GM19193 (cell line): Measurements from ENCODE around the gene TNNI3.

Experiments used
- POLR2A ChIP-seq: IDR thresholded peaks from 4 replicates; pipeline ENCODE4 v1.6.1; 2011; ENCODE audit not compliant: insufficient read depth, insufficient read length; ENCODE audit errors: extremely low read depth

TNNI3 gene

GRCh38 chr19:55136399-55137102 lies 21.0 kb downstream of the TNNI3 start:
- TF ChIP-seq POLR2A = no peak

GRCh38 chr19:55134736-55135135 lies 22.8 kb downstream of the TNNI3 start:
- no peak for TF ChIP-seq POLR2A

GRCh38 chr19:55133639-55134444 lies 23.7 kb downstream of the TNNI3 start:
- TF ChIP-seq POLR2A = no peak

GRCh38 chr19:55132453-55133129 lies 24.9 kb downstream of the TNNI3 start:
- no peak for TF ChIP-seq POLR2A

- no peak for TF ChIP-seq POLR2A
Measured at GRCh38 chr19:55131421-55131820, 26.1 kb downstream of the TNNI3 start.

GRCh38 chr19:55119053-55119452 lies 38.5 kb downstream of the TNNI3 start:
- TF ChIP-seq POLR2A = no peak

GRCh38 chr19:55118401-55118991 lies 39.0 kb downstream of the TNNI3 start:
- no peak for TF ChIP-seq POLR2A

GRCh38 chr19:55117663-55118391 lies 39.7 kb downstream of the TNNI3 start:
- TF ChIP-seq POLR2A = peak; percentile 71

GRCh38 chr19:55116859-55117662 lies 40.5 kb downstream of the TNNI3 start, which contains the start of gene PPP1R12C:
Gene PPP1R12C, minus strand, starts transcription at chr19:55117637. Its CDS starts 94 bp downstream, at chr19:55117543.
- no peak for TF ChIP-seq POLR2A

- no peak for TF ChIP-seq POLR2A
Measured at GRCh38 chr19:55116232-55116858, 41.2 kb downstream of the TNNI3 start.

- TF ChIP-seq POLR2A = no peak
Measured at GRCh38 chr19:55115446-55116065, 42.0 kb downstream of the TNNI3 start.

GRCh38 chr19:55114566-55115145 lies 42.9 kb downstream of the TNNI3 start:
- TF ChIP-seq POLR2A = no peak

- TF ChIP-seq POLR2A = no peak
Measured at GRCh38 chr19:55113570-55114039, 43.9 kb downstream of the TNNI3 start.
